Pancreas (tissue), 10 donors: ENCODE data around the gene ZBED5. TPM values are rescaled to one million over a fixed set of nuclear protein-coding genes. Genes with fewer than 3 reads are reported as not detected.

ENCODE experiments used
- ATAC-seq, 4 donors: fragments of 200-7000 bp; cut with Tn5 transposase; one replicate each; pipeline versions ENCODE4 v1.8.0 to v1.9.1; 2020; ENCODE audit warnings: mild to moderate bottlenecking in 4 of 4, moderate library complexity in 4 of 4
- DNase-seq, 6 donors: peaks; one replicate each; pipeline ENCODE4 v3.0.0-alpha.2; 2020
- FAIRE-seq: peaks from 2 replicates; lab custom pipeline; 2012; peaks lifted over from hg19 to GRCh38; lab: Jason Lieb, UNC
- H3K27ac ChIP-seq, 4 donors: fragments of 200-600 bp; sonication (generic); 1 replicate in 3 of 4; 2 replicates in 1 of 4; pipeline versions ENCODE4 v1.5.0 to v1.8.0; 2020
- H3K27me3 ChIP-seq, 4 donors: fragments of 200-600 bp; one replicate each; pipeline ENCODE4 v1.8.0; 2021
- H3K36me3 ChIP-seq, 3 donors: fragments of 200-600 bp; sonication (generic) in 1 of 3; one replicate each; pipeline versions ENCODE4 v1.5.0 to v1.8.0; 2020 to 2021
- H3K4me1 ChIP-seq, 3 donors: fragments of 200-600 bp; one replicate each; pipeline ENCODE4 v1.8.0; 2021
- H3K4me3 ChIP-seq, 4 donors: fragments of 200-600 bp; sonication (generic) in 2 of 4; one replicate each; pipeline versions ENCODE4 v1.5.0 to v1.8.0; 2020 to 2021
- H3K9me3 ChIP-seq, 4 donors: fragments of 200-600 bp; one replicate each; pipeline ENCODE4 v1.8.0; 2021
- CTCF ChIP-seq, 4 donors: fragments of 200-600 bp; sonication (generic) in 3 of 4; IDR thresholded peaks; one replicate each; pipeline versions ENCODE4 v1.5.0 to v1.8.0; 2021; ENCODE audit warnings: antibody characterized with exemption in 4 of 4
- WGBS, 2 donors: extraction: QIAGEN DNeasy Blood & Tissue Kit; methylation state at CpG; one replicate each; pipeline ENCODE4 v1.1.7; 2013; 5-methylcytosine and 5-hydroxymethylcytosine counted together
- intact Hi-C, 3 donors: fragments of 100-400 bp; cut with DNase I; formaldehyde crosslinking; loops; one replicate each; pipeline versions ENCODE4 v1.11.1 to v1.14.2; 2022
- polyA plus RNA-seq, 2 donors: library from polyadenylated mRNA; stranded (reverse); fragments of 200-250 nt; gene quantifications; one replicate each; pipeline ENCODE4 v1.2.3, GENCODE V29; 2013
- total RNA-seq, 6 donors: library from RNA; stranded (reverse); fragmentation: NEBNext Ultra II Directional in 4 of 6; extraction: Animal tissue kit (Norgen Biotek cat#: 25700) in 4 of 6; gene quantifications; one replicate each; pipeline versions ENCODE4 v1.2.1 to v1.2.4, GENCODE V29; 2021 to 2023
- donor health status: healthy with polysubstance abuse.
- donor health status: DM: no; HTN: no; CAD: no; lungs with moderate emphysema.
- donor health status: DM: no; HTN: no; CAD: no.
- donor health status: control.
- donor health status: control.
- donor health status: Bipolar disorder and iron deficiency.
- donor health status: DM: yes; HTN: yes; CAD: no.
- donor health status: DM: no; HTN: no; CAD: no.
- donor health status: DM: no; HTN: no; CAD: no.
- donor health status: DM: yes; HTN: yes; CAD: no.

The ZBED5 gene
- 10 to 100 TPM; 12.1 to 29.1 (median 17.6) TPM for total RNA-seq
- 10 to 100 TPM; 25.5 to 49.3 TPM for polyA plus RNA-seq

- FAIRE-seq (peak; percentile 43), ATAC-seq (peak; percentile 93 to 96 (median 94)), DNase-seq (peak; percentile 94 to 97 (median 95))
- 0% methylated on average over 59 of the region's 59 CpGs for WGBS, 2 donors
- H3K27me3 ChIP-seq = no peaks in the 10 kb centered on the region
- peak within 1 kb of the TSS; percentile 58 to 79 (median 68) for H3K4me3 ChIP-seq
- H3K27ac ChIP-seq = peak within 1 kb of the TSS; percentile 81 to 98 (median 93)
- intact Hi-C loops = no loop called here
- no peaks in the 10 kb centered on the region for H3K9me3 ChIP-seq
- TF ChIP-seq CTCF (IDR thresholded peaks at IDR 0.05) = no peak
- H3K36me3 ChIP-seq = peaks cover 0 to 14% (median 6%) of the 10 kb centered on the region in 3 donors
- H3K4me1 ChIP-seq = peaks cover 0 to 23% (median 7%) of the 10 kb centered on the region in 3 donors
Observed at GRCh38 chr11:10857709-10858438, at the start of gene ZBED5. Gene ZBED5, minus strand, starts transcription at chr11:10858053. Its CDS starts 3,108 bp downstream, at chr11:10854945.

GRCh38 chr11:10906521-10906920 lies 48.7 kb upstream of the ZBED5 start:
- DNase-seq (no peak), ATAC-seq (no peak), FAIRE-seq (no peak)
- Histone ChIP-seq H3K27me3 (no peaks in the 10 kb centered on the region), H3K27ac (no peak overlapping the region), H3K9me3 (no peaks in the 10 kb centered on the region), H3K36me3 (no peaks in the 10 kb centered on the region), H3K4me3 (no peak overlapping the region), H3K4me1 (no peaks in the 10 kb centered on the region)
- WGBS, 2 donors = 67 to 76% methylated on average over 2 of the region's 2 CpGs
- intact Hi-C loops = no loop called here
- no peak for TF ChIP-seq CTCF (IDR thresholded peaks at IDR 0.05)

DNA sequence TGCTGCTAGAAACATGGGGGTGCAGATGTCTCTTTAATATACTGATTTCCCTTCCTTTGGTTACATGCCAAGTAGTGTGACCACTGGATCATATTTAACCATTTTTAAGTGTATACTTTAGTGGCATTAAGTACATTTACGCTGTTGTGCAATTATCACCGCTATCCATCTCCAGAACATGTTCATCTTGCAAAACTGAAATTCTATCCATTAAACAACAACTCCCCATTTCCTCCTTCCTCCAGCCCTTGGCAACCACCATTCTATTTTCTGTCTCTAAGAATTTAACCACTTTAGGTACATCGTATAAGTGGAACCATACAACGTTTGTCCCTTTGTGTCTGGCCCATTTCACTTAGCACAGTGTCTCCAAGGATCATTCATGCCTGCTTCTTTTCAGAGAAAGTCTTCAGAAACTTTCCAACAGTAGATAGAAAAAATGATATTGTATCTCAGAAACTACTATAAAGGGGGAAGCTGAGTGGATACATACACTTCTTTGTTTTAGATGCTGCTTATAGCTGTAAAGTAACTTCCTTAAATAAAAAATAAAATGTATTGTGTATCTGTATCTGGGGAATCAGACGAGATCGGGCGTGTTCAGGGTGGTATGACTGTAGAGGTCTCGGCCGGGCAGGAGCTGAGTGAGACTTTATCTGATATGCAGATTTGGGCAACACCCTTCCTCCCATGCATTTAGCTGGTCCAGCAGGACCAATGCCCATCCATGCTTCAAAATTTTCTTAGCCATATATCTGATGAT lies 44.6 kb upstream of the ZBED5 start:
- Histone ChIP-seq H3K27me3 (no peaks in the 10 kb centered on the region), H3K36me3 (no peaks in the 10 kb centered on the region), H3K4me1 (peaks cover 0 to 8% (median 0%) of the 10 kb centered on the region in 3 donors), H3K4me3 (no peak overlapping the region), H3K27ac (no peak overlapping the region), H3K9me3 (no peaks in the 10 kb centered on the region)
- TF ChIP-seq CTCF (IDR thresholded peaks at IDR 0.05) = no peak
- ATAC-seq (no peak), DNase-seq (no peak), FAIRE-seq (no peak)
- intact Hi-C loops = no loop called here
- WGBS, 2 donors = 89 to 92% methylated on average over 9 of the region's 9 CpGs

DNA sequence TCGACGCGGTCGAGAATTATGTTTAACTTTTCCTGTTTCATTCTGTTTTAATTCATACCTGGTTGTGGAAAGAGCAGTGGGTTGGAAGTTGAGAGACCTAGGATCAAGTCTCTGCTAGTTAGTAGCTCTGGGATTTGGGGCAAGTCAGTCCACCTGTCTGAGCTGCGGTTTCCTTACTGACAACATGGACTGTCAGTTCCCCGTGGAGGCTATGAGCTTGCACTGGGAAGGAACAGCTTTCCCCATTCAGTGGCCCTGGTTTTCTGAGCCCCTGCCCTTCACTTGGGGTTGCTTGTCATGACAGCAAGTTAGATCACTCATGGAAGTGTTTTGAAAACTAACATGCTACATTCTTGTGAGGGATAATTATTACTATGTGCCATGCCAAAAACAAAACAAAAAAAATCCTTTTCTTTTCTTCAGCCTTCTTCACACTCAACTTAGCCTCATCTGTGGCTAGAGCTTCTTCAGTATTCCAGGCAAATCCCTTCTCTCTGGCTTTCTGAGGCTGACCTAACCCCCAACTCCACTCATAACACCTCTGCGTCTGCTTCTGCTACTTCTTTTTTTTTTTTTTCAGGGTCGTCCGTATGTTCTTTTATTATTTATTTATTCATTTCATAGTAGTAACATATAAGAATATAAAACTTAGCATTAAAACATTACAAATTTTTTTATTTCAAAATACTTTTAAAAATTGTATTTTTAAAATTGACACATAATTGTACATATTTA lies 43.0 kb upstream of the ZBED5 start:
- Histone ChIP-seq H3K4me1 (peaks cover 0 to 8% (median 0%) of the 10 kb centered on the region in 3 donors), H3K27me3 (no peaks in the 10 kb centered on the region), H3K4me3 (no peak overlapping the region), H3K9me3 (no peaks in the 10 kb centered on the region), H3K27ac (peak overlapping the region in 2 of 4 donors; percentile 78 to 79), H3K36me3 (no peaks in the 10 kb centered on the region)
- DNase-seq = no peak
- TF ChIP-seq CTCF (IDR thresholded peaks at IDR 0.05) = no peak
- no peak for ATAC-seq
- 70 to 71% methylated on average over 9 of the region's 9 CpGs for WGBS, 2 donors
- peak; percentile 78 for FAIRE-seq
- intact Hi-C loops = no loop called here
